Osteoblast (primary cell): Measurements from ENCODE around the gene HINFP. TPM values are rescaled to one million over a fixed set of nuclear protein-coding genes. Genes with fewer than 3 reads are reported as not detected.

Source experiments
- DNase-seq: peaks from one replicate; pipeline ENCODE4 v3.0.0; 2011; ENCODE audit warnings: low spot score, mixed read lengths; ENCODE audit not compliant: insufficient read length; ENCODE audit errors: missing footprints
- H2AFZ ChIP-seq: 2 replicates; pipeline ENCODE4 v1.6.0; 2011; ENCODE audit warnings: mild to moderate bottlenecking, low read length
- H3K27ac ChIP-seq: 2 replicates; pipeline ENCODE4 v1.5.1; 2011; ENCODE audit warnings: mild to moderate bottlenecking, low read depth, low read length, moderate library complexity
- H3K27me3 ChIP-seq: 2 replicates; pipeline ENCODE4 v1.6.0; 2012; ENCODE audit warnings: mild to moderate bottlenecking, control low read depth, inconsistent platforms, low read length, moderate library complexity; ENCODE audit not compliant: insufficient read depth
- H3K36me3 ChIP-seq: 2 replicates; pipeline ENCODE4 v1.5.1; 2011; ENCODE audit warnings: mild to moderate bottlenecking, low read length, control low read depth, moderate library complexity; ENCODE audit not compliant: insufficient read depth
- H3K4me1 ChIP-seq: 2 replicates; pipeline ENCODE4 v1.5.1; 2011; ENCODE audit warnings: mild to moderate bottlenecking, low read length, control low read depth, moderate library complexity; ENCODE audit not compliant: insufficient read depth
- H3K4me2 ChIP-seq: 2 replicates; pipeline ENCODE4 v1.6.0; 2011; ENCODE audit warnings: mild to moderate bottlenecking, low read length; ENCODE audit not compliant: insufficient read depth
- H3K4me3 ChIP-seq: fragments of 200-600 bp; sonication (generic); 3 replicates; pipeline ENCODE4 v1.5.1; 2012; ENCODE audit warnings: mild to moderate bottlenecking, low read length, inconsistent platforms; ENCODE audit not compliant: insufficient read depth
- H3K79me2 ChIP-seq: 2 replicates; pipeline ENCODE4 v1.6.0; 2012; ENCODE audit warnings: mild to moderate bottlenecking, low read length, control low read depth, inconsistent platforms; ENCODE audit not compliant: insufficient read depth
- H3K9me3 ChIP-seq: 2 replicates; pipeline ENCODE4 v1.5.1; 2011; ENCODE audit warnings: low read depth, low read length, control low read depth
- H4K20me1 ChIP-seq: 2 replicates; pipeline ENCODE4 v1.6.0; 2012; ENCODE audit warnings: mild to moderate bottlenecking, low read length, control low read depth; ENCODE audit not compliant: insufficient read depth
- CTCF ChIP-seq: IDR thresholded peaks from 2 replicates; pipeline ENCODE4 v1.5.1; 2011; ENCODE audit warnings: mild to moderate bottlenecking, low read depth, low read length, moderate library complexity; ENCODE audit errors: extremely low read depth
- total RNA-seq: library from RNA; depleted of rRNA; stranded (reverse); fragments of >200 nt; gene quantifications from 2 replicates; pipeline ENCODE4 v1.2.3, GENCODE V29; 2012

HINFP gene
- total RNA-seq, 1 donor = 22.8 TPM

GRCh38 chr11:119081682-119082260 is 39.6 kb upstream of the HINFP start:
- Histone ChIP-seq H2AFZ (no peak overlapping the region), H3K79me2 (peaks cover 13% of the 10 kb centered on the region), H3K27me3 (no peaks in the 10 kb centered on the region), H4K20me1 (no peaks in the 10 kb centered on the region), H3K27ac (no peak overlapping the region), H3K4me2 (no peak overlapping the region), H3K4me1 (peaks cover 11% of the 10 kb centered on the region), H3K9me3 (no peaks in the 10 kb centered on the region), H3K4me3 (no peak overlapping the region), H3K36me3 (peaks cover 45% of the 10 kb centered on the region)
- peak; percentile 23 for DNase-seq
- no peak for TF ChIP-seq CTCF

- Histone ChIP-seq H3K4me2 (peak within 1 kb of the TSS; percentile 99), H3K36me3 (peaks cover 24% of the 10 kb centered on the region), H4K20me1 (no peaks in the 10 kb centered on the region), H3K4me1 (peaks cover 11% of the 10 kb centered on the region), H2AFZ (peak within 1 kb of the TSS; percentile 90), H3K9me3 (no peaks in the 10 kb centered on the region), H3K79me2 (peaks cover 26% of the 10 kb centered on the region), H3K27ac (peak within 1 kb of the TSS; percentile 93), H3K4me3 (peak within 1 kb of the TSS; percentile 93), H3K27me3 (no peaks in the 10 kb centered on the region)
- DNase-seq = peak; percentile 96
- TF ChIP-seq CTCF = no peak
These were observed 36.5 kb upstream of the HINFP start, which contains the start of gene HMBS for GRCh38 chr11:119084663-119085436. HMBS (plus strand) TSS chr11:119084881; CDS start chr11:119085034, 153 bp downstream.

GRCh38 chr11:119085437-119085847 is 35.9 kb upstream of the HINFP start:
- no peak for TF ChIP-seq CTCF
- H3K79me2 ChIP-seq = peaks cover 26% of the 10 kb centered on the region
- no peaks in the 10 kb centered on the region for H4K20me1 ChIP-seq
- no peaks in the 10 kb centered on the region for H3K9me3 ChIP-seq
- no peaks in the 10 kb centered on the region for H3K27me3 ChIP-seq
- H3K4me3 ChIP-seq = peak overlapping the region; percentile 93
- peak overlapping the region; percentile 99 for H3K4me2 ChIP-seq
- H3K27ac ChIP-seq = peak overlapping the region; percentile 93
- H2AFZ ChIP-seq = peak overlapping the region; percentile 90
- peak; percentile 86 for DNase-seq
- peaks cover 28% of the 10 kb centered on the region for H3K36me3 ChIP-seq
- H3K4me1 ChIP-seq = peaks cover 11% of the 10 kb centered on the region

GRCh38 chr11:119087123-119087522 is 34.3 kb upstream of the HINFP start:
- Histone ChIP-seq H3K36me3 (peaks cover 27% of the 10 kb centered on the region), H3K27me3 (no peaks in the 10 kb centered on the region), H3K79me2 (peaks cover 34% of the 10 kb centered on the region), H3K4me2 (no peak overlapping the region), H3K27ac (no peak overlapping the region), H3K4me3 (no peak overlapping the region), H2AFZ (no peak overlapping the region), H4K20me1 (no peaks in the 10 kb centered on the region), H3K9me3 (no peaks in the 10 kb centered on the region), H3K4me1 (peaks cover 11% of the 10 kb centered on the region)
- TF ChIP-seq CTCF = no peak
- DNase-seq = peak; percentile 22
